ENCODE results near the gene ANXA2R. TPM values are rescaled to one million over a fixed set of nuclear protein-coding genes. Genes with fewer than 3 reads are reported as not detected.

Gene ANXA2R
- total and polyA plus RNA-seq, 2 experiments from 2014 or later, result 0.93 to 4.5 TPM

DNA sequence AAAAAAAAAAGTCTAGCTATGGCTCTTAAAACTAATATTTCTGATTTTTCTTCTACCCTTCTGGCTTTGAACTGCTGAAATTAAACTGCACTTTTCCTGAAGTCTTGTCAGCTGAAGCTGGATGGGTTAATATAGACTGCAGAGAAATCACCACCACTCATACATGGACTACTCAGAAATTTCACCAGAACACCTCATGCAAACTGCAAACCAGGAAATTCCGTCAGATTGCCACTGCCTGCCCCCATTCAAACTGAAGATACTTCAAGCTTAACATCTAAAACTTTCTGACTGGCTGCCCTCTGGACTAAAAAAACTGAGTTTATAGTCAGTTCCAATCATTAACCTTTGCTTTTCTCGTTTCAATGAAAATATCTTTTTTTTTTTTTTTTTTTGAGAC is 11.6 kb upstream of the ANXA2R start:
- Histone ChIP-seq H3K9me2 (replicated peaks; ENCODE audit: insufficient read depth) (no peaks in the 10 kb centered on the region), H4K20me1 (ENCODE audit: insufficient read depth, poor library complexity, severe bottlenecking) (no peaks in the 10 kb centered on the region), H3K36me3 (replicated peaks; ENCODE audit: insufficient read depth, low read depth) (no peaks in the 10 kb centered on the region), H3K4me2 (no peak overlapping the region), H3K9me3 (ENCODE audit: low read depth) (no peaks in the 10 kb centered on the region), H3K27me3 (no peaks in the 10 kb centered on the region), H3K79me2 (peaks cover 25% of the 10 kb centered on the region), H2AFZ (no peak overlapping the region), H3K4me3 (no peak overlapping the region), H3K27ac (no peak overlapping the region), H3K4me1 (ENCODE audit: insufficient read depth) (peaks cover 12% of the 10 kb centered on the region)
- WGBS (ENCODE audit: low lambda C conversion rate, missing lambda C conversion rate), result 97% methylated on average over 2 of the region's 2 CpGs
- TF ChIP-seq EZH2phosphoT487 (IDR thresholded peaks at IDR 0.05; ENCODE audit: low read depth, severe bottlenecking, unreplicated experiment), result no peak
- TF ChIP-seq EZH2 (IDR thresholded peaks at IDR 0.05; ENCODE audit: borderline replicate concordance), result no peak
- no peak for TF ChIP-seq CTCF (IDR thresholded peaks at IDR 0.05; ENCODE audit: poor library complexity)
- DNase-seq (ENCODE audit: low spot score), result no peak

DNA sequence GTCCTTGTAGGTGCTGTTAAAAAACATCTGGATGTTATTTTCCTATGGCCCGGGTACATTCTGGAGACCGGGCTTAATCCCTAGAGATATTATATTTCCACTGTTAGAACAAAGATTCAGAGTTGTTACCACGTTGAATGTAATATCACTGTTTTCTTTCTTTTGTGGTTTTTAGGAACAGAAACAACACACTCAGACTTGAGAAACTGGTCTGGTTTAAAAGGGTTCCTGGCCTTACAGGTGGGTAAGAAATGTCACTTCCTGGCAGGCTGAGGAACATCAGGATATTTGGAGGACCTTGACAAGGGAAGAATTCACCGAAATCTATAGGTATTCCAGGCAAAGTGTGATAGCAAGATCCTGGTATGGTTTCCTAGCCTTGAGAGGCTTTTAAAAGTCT is 10.3 kb upstream of the ANXA2R start:
- H2AFZ ChIP-seq, result no peak overlapping the region
- H3K9me2 ChIP-seq (replicated peaks; ENCODE audit: insufficient read depth), result no peaks in the 10 kb centered on the region
- H3K27ac ChIP-seq, result peak overlapping the region; percentile 17
- 41% methylated on average over 4 of the region's 4 CpGs for WGBS (ENCODE audit: low lambda C conversion rate, missing lambda C conversion rate)
- no peak overlapping the region for H3K4me2 ChIP-seq
- DNase-seq (ENCODE audit: low spot score), result no peak
- peaks cover 12% of the 10 kb centered on the region for H3K4me1 ChIP-seq (ENCODE audit: insufficient read depth)
- H3K27me3 ChIP-seq, result no peaks in the 10 kb centered on the region
- no peaks in the 10 kb centered on the region for H3K9me3 ChIP-seq (ENCODE audit: low read depth)
- H3K4me3 ChIP-seq, result no peak overlapping the region
- H3K36me3 ChIP-seq (replicated peaks; ENCODE audit: insufficient read depth, low read depth), result no peaks in the 10 kb centered on the region
- no peak for TF ChIP-seq EZH2phosphoT487 (IDR thresholded peaks at IDR 0.05; ENCODE audit: low read depth, severe bottlenecking, unreplicated experiment)
- no peak for TF ChIP-seq CTCF (IDR thresholded peaks at IDR 0.05; ENCODE audit: poor library complexity)
- TF ChIP-seq EZH2 (IDR thresholded peaks at IDR 0.05; ENCODE audit: borderline replicate concordance), result no peak
- peaks cover 25% of the 10 kb centered on the region for H3K79me2 ChIP-seq
- no peaks in the 10 kb centered on the region for H4K20me1 ChIP-seq (ENCODE audit: insufficient read depth, poor library complexity, severe bottlenecking)

GRCh38 chr5:43049236-43049635 is 9.1 kb upstream of the ANXA2R start:
- H4K20me1 ChIP-seq (ENCODE audit: insufficient read depth, poor library complexity, severe bottlenecking), result no peaks in the 10 kb centered on the region
- H3K9me3 ChIP-seq (ENCODE audit: low read depth), result no peaks in the 10 kb centered on the region
- H3K27ac ChIP-seq, result peak overlapping the region; percentile 1
- DNase-seq (ENCODE audit: low spot score), result peak; percentile 18
- H2AFZ ChIP-seq, result no peak overlapping the region
- H3K4me1 ChIP-seq (ENCODE audit: insufficient read depth), result peaks cover 13% of the 10 kb centered on the region
- H3K79me2 ChIP-seq, result peaks cover 19% of the 10 kb centered on the region
- H3K9me2 ChIP-seq (replicated peaks; ENCODE audit: insufficient read depth), result no peaks in the 10 kb centered on the region
- TF ChIP-seq EZH2phosphoT487 (IDR thresholded peaks at IDR 0.05; ENCODE audit: low read depth, severe bottlenecking, unreplicated experiment) (no peak), EZH2 (IDR thresholded peaks at IDR 0.05; ENCODE audit: borderline replicate concordance) (no peak), CTCF (IDR thresholded peaks at IDR 0.05; ENCODE audit: poor library complexity) (no peak)
- H3K4me3 ChIP-seq, result no peak overlapping the region
- no peaks in the 10 kb centered on the region for H3K27me3 ChIP-seq
- peak overlapping the region; percentile 0 for H3K4me2 ChIP-seq
- WGBS (ENCODE audit: low lambda C conversion rate, missing lambda C conversion rate), result 44% methylated on average over 5 of the region's 5 CpGs
- H3K36me3 ChIP-seq (replicated peaks; ENCODE audit: insufficient read depth, low read depth), result no peaks in the 10 kb centered on the region

- H3K9me2 ChIP-seq (replicated peaks; ENCODE audit: insufficient read depth), result no peaks in the 10 kb centered on the region
- H2AFZ ChIP-seq, result no peak overlapping the region
- H3K4me2 ChIP-seq, result no peak overlapping the region
- DNase-seq (ENCODE audit: low spot score), result no peak
- H3K4me1 ChIP-seq (ENCODE audit: insufficient read depth), result peaks cover 17% of the 10 kb centered on the region
- no peaks in the 10 kb centered on the region for H3K36me3 ChIP-seq (replicated peaks; ENCODE audit: insufficient read depth, low read depth)
- 84% methylated on average over 1 of the region's 1 CpG for WGBS (ENCODE audit: low lambda C conversion rate, missing lambda C conversion rate)
- no peak overlapping the region for H3K4me3 ChIP-seq
- TF ChIP-seq EZH2phosphoT487 (IDR thresholded peaks at IDR 0.05; ENCODE audit: low read depth, severe bottlenecking, unreplicated experiment), result no peak
- TF ChIP-seq EZH2 (IDR thresholded peaks at IDR 0.05; ENCODE audit: borderline replicate concordance), result no peak
- TF ChIP-seq CTCF (IDR thresholded peaks at IDR 0.05; ENCODE audit: poor library complexity), result no peak
- no peaks in the 10 kb centered on the region for H4K20me1 ChIP-seq (ENCODE audit: insufficient read depth, poor library complexity, severe bottlenecking)
- no peak overlapping the region for H3K27ac ChIP-seq
- no peaks in the 10 kb centered on the region for H3K27me3 ChIP-seq
- peaks cover 15% of the 10 kb centered on the region for H3K79me2 ChIP-seq
- H3K9me3 ChIP-seq (ENCODE audit: low read depth), result no peaks in the 10 kb centered on the region
Observed at GRCh38 chr5:43046474-43046873, 6.4 kb upstream of the ANXA2R start.
